Common myeloid progenitor, CD34-positive (primary cell): ENCODE measurements around the gene ACAP3.
A peak's percentile ranks its signal among the peaks of the same experiment; 100 is the strongest.

Experiments used
- CTCF ChIA-PET: fragments of 350-600 bp; sonication (Branson Sonifier 250); formaldehyde crosslinking; loops from one replicate; lab custom pipeline; 2021; ENCODE audit warnings: antibody characterized with exemption; lab: Charles Lee
- POLR2A ChIA-PET: fragments of 350-600 bp; sonication (Branson Sonifier 250); formaldehyde crosslinking; loops from one replicate; lab custom pipeline; 2021; ENCODE audit warnings: antibody characterized with exemption; lab: Charles Lee
- DNase-seq, 3 donors: peaks; one replicate each; pipeline versions ENCODE4 v3.0.0 to v3.0.0-alpha.2; 2013
- H3K27ac ChIP-seq, 2 experiments: 1 replicate in 1 of 2; 2 replicates in 1 of 2; pipeline ENCODE4 v1.7.0; 2013; ENCODE audit warnings: inconsistent platforms in 2 of 2, low read length in 2 of 2, mild to moderate bottlenecking in 2 of 2, low read depth in 1 of 2, moderate library complexity in 1 of 2; ENCODE audit not compliant: severe bottlenecking in 2 of 2, insufficient read depth in 1 of 2, poor library complexity in 1 of 2
- H3K27me3 ChIP-seq, 5 experiments: replicated peaks in 2 of 5; 1 replicate in 3 of 5; 2 replicates in 2 of 5; pipeline versions ENCODE4 v1.6.1 to v1.7.0; 2013; ENCODE audit warnings: low read length in 4 of 5, mild to moderate bottlenecking in 2 of 5, moderate library complexity in 2 of 5, inconsistent platforms in 1 of 5; ENCODE audit not compliant: insufficient read depth in 5 of 5, control insufficient read depth in 4 of 5
- H3K36me3 ChIP-seq, 4 experiments: 1 replicate in 2 of 4; 2 replicates in 2 of 4; pipeline versions ENCODE4 v1.6.1 to v1.7.0; 2013; ENCODE audit warnings: low read length in 3 of 4, control low read depth in 1 of 4, mild to moderate bottlenecking in 1 of 4; ENCODE audit not compliant: control insufficient read depth in 4 of 4, insufficient read depth in 4 of 4
- H3K4me1 ChIP-seq, 4 experiments: 1 replicate in 3 of 4; 2 replicates in 1 of 4; pipeline versions ENCODE4 v1.6.1 to v1.7.1; 2013; ENCODE audit warnings: low read length in 3 of 4, mild to moderate bottlenecking in 3 of 4, control low read depth in 1 of 4, inconsistent platforms in 1 of 4, moderate library complexity in 1 of 4; ENCODE audit not compliant: control insufficient read depth in 4 of 4, insufficient read depth in 4 of 4; ENCODE audit errors: control extremely low read depth in 1 of 4
- H3K4me3 ChIP-seq, 7 experiments: 1 replicate in 4 of 7; 2 replicates in 3 of 7; pipeline versions ENCODE4 v1.5.1 to v1.7.0; 2013; ENCODE audit warnings: mild to moderate bottlenecking in 7 of 7, low read length in 6 of 7, moderate library complexity in 6 of 7, inconsistent platforms in 2 of 7, low read depth in 2 of 7, control low read depth in 1 of 7; ENCODE audit not compliant: insufficient read depth in 4 of 7, control insufficient read depth in 1 of 7; ENCODE audit errors: extremely low read depth in 1 of 7
- H3K9me3 ChIP-seq, 5 experiments: 1 replicate in 4 of 5; 2 replicates in 1 of 5; pipeline versions ENCODE4 v1.6.1 to v1.7.1; 2013; ENCODE audit warnings: low read length in 4 of 5, mild to moderate bottlenecking in 2 of 5, inconsistent platforms in 1 of 5, low read depth in 1 of 5, moderate library complexity in 1 of 5; ENCODE audit not compliant: control insufficient read depth in 4 of 5, insufficient read depth in 2 of 5; ENCODE audit errors: control extremely low read depth in 1 of 5
- WGBS: methylation state at CpG from one replicate; pipeline ENCODE4 v1.1.5; 2013; ENCODE audit not compliant: insufficient coverage; 5-methylcytosine and 5-hydroxymethylcytosine counted together

ACAP3 gene

GRCh38 chr1:1305300-1306069 lies 2.2 kb downstream of the ACAP3 start:
- Histone ChIP-seq H3K36me3 (peaks cover 0 to 13% (median 6%) of the 10 kb centered on the region in 4 experiments), H3K27ac (peak overlapping the region in 1 of 2 experiments; percentile 76), H3K9me3 (no peaks in the 10 kb centered on the region), H3K4me3 (peak overlapping the region; percentile 27 to 88 (median 80)), H3K4me1 (peaks cover 4 to 55% (median 51%) of the 10 kb centered on the region in 4 experiments), H3K27me3 (no peaks in the 10 kb centered on the region)
- CTCF ChIA-PET, result interaction anchor here (0.6 to 1.4 kb wide), 3 partner anchors 15 to 484 kb away, joined by 3 to 4 read pairs (median 4); no protein-coding TSS in a partner anchor
- 1% methylated on average over 23 of the region's 25 CpGs for WGBS
- POLR2A ChIA-PET, result interaction anchor here (0.6 to 0.7 kb wide), 2 partner anchors 10 to 107 kb away, joined by 3 read pairs; no protein-coding TSS in a partner anchor
- DNase-seq, result peak; percentile 82 to 94 (median 93)

GRCh38 chr1:1304331-1305299 lies 3.1 kb downstream of the ACAP3 start:
- no peaks in the 10 kb centered on the region for H3K9me3 ChIP-seq
- ChIA-PET POLR2A (interaction anchor here (0.6 to 0.7 kb wide), 2 partner anchors 9 to 106 kb away, joined by 3 read pairs; no protein-coding TSS in a partner anchor), CTCF (interaction anchor here (1.1 to 1.4 kb wide), 2 partner anchors 14 to 20 kb away, joined by 4 read pairs; no protein-coding TSS in a partner anchor)
- peak overlapping the region in 1 of 2 experiments; percentile 76 for H3K27ac ChIP-seq
- DNase-seq, result no peak
- peak overlapping the region in 6 of 7 experiments; percentile 50 to 88 (median 82) for H3K4me3 ChIP-seq
- H3K27me3 ChIP-seq, result no peaks in the 10 kb centered on the region
- peaks cover 0 to 8% (median under 1%) of the 10 kb centered on the region in 4 experiments for H3K36me3 ChIP-seq
- WGBS, result 35% methylated on average over 25 of the region's 29 CpGs
- H3K4me1 ChIP-seq, result peaks cover 4 to 53% (median 48%) of the 10 kb centered on the region in 4 experiments

GRCh38 chr1:1303736-1304135 lies 4.0 kb downstream of the ACAP3 start:
- ChIA-PET POLR2A (no interaction called here), CTCF (interaction anchor here (1.2 kb wide), 1 partner anchor 11 kb away, joined by 3 read pairs; no protein-coding TSS in a partner anchor)
- H3K9me3 ChIP-seq, result no peaks in the 10 kb centered on the region
- no peak overlapping the region for H3K27ac ChIP-seq
- H3K27me3 ChIP-seq, result no peaks in the 10 kb centered on the region
- peaks cover 4 to 44% (median 39%) of the 10 kb centered on the region in 4 experiments for H3K4me1 ChIP-seq
- WGBS, result 96% methylated on average over 13 of the region's 13 CpGs
- no peak overlapping the region for H3K4me3 ChIP-seq
- no peak for DNase-seq
- H3K36me3 ChIP-seq, result peaks cover 0 to 7% (median 0%) of the 10 kb centered on the region in 4 experiments

- H3K4me3 ChIP-seq, result no peak overlapping the region
- no peaks in the 10 kb centered on the region for H3K9me3 ChIP-seq
- H3K27ac ChIP-seq, result no peak overlapping the region
- peaks cover 0 to 7% (median 0%) of the 10 kb centered on the region in 4 experiments for H3K36me3 ChIP-seq
- H3K27me3 ChIP-seq, result no peaks in the 10 kb centered on the region
- peak in 2 of 3 donors; percentile 37 to 51 for DNase-seq
- POLR2A ChIA-PET, result no interaction called here
- H3K4me1 ChIP-seq, result peaks cover 4 to 43% (median 37%) of the 10 kb centered on the region in 4 experiments
- CTCF ChIA-PET, result interaction anchor here (1.2 kb wide), 1 partner anchor 11 kb away, joined by 3 read pairs; no protein-coding TSS in a partner anchor
- WGBS, result 88% methylated on average over 28 of the region's 31 CpGs
Measured at GRCh38 chr1:1302951-1303509, 4.7 kb downstream of the ACAP3 start.

GRCh38 chr1:1302006-1302430 lies 5.7 kb downstream of the ACAP3 start:
- peaks cover 4 to 40% (median 33%) of the 10 kb centered on the region in 4 experiments for H3K4me1 ChIP-seq
- peak in 2 of 3 donors; percentile 33 to 45 for DNase-seq
- no peaks in the 10 kb centered on the region for H3K27me3 ChIP-seq
- no peaks in the 10 kb centered on the region for H3K9me3 ChIP-seq
- no peak overlapping the region for H3K4me3 ChIP-seq
- WGBS, result 89% methylated on average over 8 of the region's 9 CpGs
- POLR2A ChIA-PET, result no interaction called here
- no peak overlapping the region for H3K27ac ChIP-seq
- peaks cover 0 to 7% (median 2%) of the 10 kb centered on the region in 4 experiments for H3K36me3 ChIP-seq
- CTCF ChIA-PET, result interaction anchor here (1.0 to 1.8 kb wide), 2 partner anchors 11 to 25 kb away, joined by 3 to 5 read pairs; no protein-coding TSS in a partner anchor

- peaks cover 0 to 21% (median 8%) of the 10 kb centered on the region in 4 experiments for H3K36me3 ChIP-seq
- DNase-seq, result no peak
- no peaks in the 10 kb centered on the region for H3K9me3 ChIP-seq
- H3K4me3 ChIP-seq, result no peak overlapping the region
- H3K4me1 ChIP-seq, result peaks cover 0 to 23% (median 17%) of the 10 kb centered on the region in 4 experiments
- WGBS, result 99% methylated on average over 12 of the region's 12 CpGs
- no peaks in the 10 kb centered on the region for H3K27me3 ChIP-seq
- POLR2A ChIA-PET, result no interaction called here
- H3K27ac ChIP-seq, result no peak overlapping the region
- CTCF ChIA-PET, result interaction anchor here (1.2 to 1.8 kb wide), 4 partner anchors 9 to 102 kb away, joined by 3 to 5 read pairs (median 4); no protein-coding TSS in a partner anchor
Measured at GRCh38 chr1:1300352-1300739, 7.4 kb downstream of the ACAP3 start.
